HEK293 (cell line): Measurements from ENCODE around the gene RAB3C.

Experiments
- CTCF ChIA-PET: fragments of 350-600 bp; formaldehyde crosslinking; extraction: SDS; loops from one replicate; lab custom pipeline; 2021; ENCODE audit warnings: antibody characterized with exemption; lab: Yijun Ruan, JAX
- POLR2A ChIA-PET: fragments of 300-600 bp; formaldehyde crosslinking; extraction: SDS; loops from one replicate; lab custom pipeline; 2020; ENCODE audit warnings: antibody characterized with exemption, inconsistent platforms; lab: Yijun Ruan, JAX
- H3K27ac ChIP-seq: fragments of 200-500 bp; sonication (Bioruptor generic); 2 replicates; pipeline ENCODE4 v1.5.1; 2014; ENCODE audit warnings: low read depth, low read length, control low read depth, inconsistent platforms; ENCODE audit errors: extremely low read depth
- H3K36me3 ChIP-seq, 2 experiments: fragments of 200-500 bp in 1 of 2; sonication (Bioruptor generic) in 1 of 2; 1 replicate in 1 of 2; 2 replicates in 1 of 2; pipeline ENCODE4 v1.5.1; 2014 to 2017; ENCODE audit warnings: inconsistent platforms in 2 of 2, low read length in 2 of 2; ENCODE audit not compliant: control insufficient read depth in 2 of 2, insufficient read depth in 1 of 2
- H3K4me1 ChIP-seq: fragments of 200-500 bp; sonication (Bioruptor generic); 2 replicates; pipeline ENCODE4 v1.5.1; 2014; ENCODE audit warnings: mild to moderate bottlenecking, low read length, inconsistent platforms; ENCODE audit not compliant: control insufficient read depth, insufficient read depth
- H3K4me3 ChIP-seq: 2 replicates; pipeline ENCODE4 v1.5.1; 2011; ENCODE audit warnings: low read depth, mild to moderate bottlenecking, control low read depth, low read length, moderate library complexity
- H3K9me3 ChIP-seq: fragments of 200-500 bp; sonication (Bioruptor generic); 2 replicates; pipeline ENCODE4 v1.5.1; 2014; ENCODE audit warnings: low read depth, low read length, inconsistent platforms; ENCODE audit not compliant: control insufficient read depth, insufficient read depth
- GLIS2 ChIP-seq: fragments of 450-650 bp; formaldehyde crosslinking; IDR thresholded peaks from 2 replicates; pipeline ENCODE4 v1.5.1; 2016; ENCODE audit warnings: missing biosample characterization, missing genetic modification characterization
- OVOL3 ChIP-seq: fragments of 450-650 bp; formaldehyde crosslinking; IDR thresholded peaks from 2 replicates; pipeline ENCODE4 v1.5.1; 2016; ENCODE audit warnings: missing biosample characterization, missing genetic modification characterization
- TRIM28 ChIP-seq: IDR thresholded peaks from 2 replicates; pipeline ENCODE4 v1.6.1; 2011; ENCODE audit warnings: low read length, control low read depth, borderline replicate concordance
- ZBTB21 ChIP-seq: fragments of 450-650 bp; formaldehyde crosslinking; IDR thresholded peaks from 2 replicates; pipeline ENCODE4 v1.5.1; 2017; ENCODE audit warnings: missing biosample characterization, missing genetic modification characterization
- ZNF157 ChIP-seq: fragments of 450-650 bp; formaldehyde crosslinking; IDR thresholded peaks from 2 replicates; pipeline ENCODE4 v1.5.1; 2016; ENCODE audit warnings: missing biosample characterization, missing genetic modification characterization
- ZNF19 ChIP-seq: fragments of 450-650 bp; formaldehyde crosslinking; IDR thresholded peaks from 2 replicates; pipeline ENCODE4; 2016; ENCODE audit warnings: missing biosample characterization, missing genetic modification characterization, low read depth
- ZNF2 ChIP-seq: fragments of 450-650 bp; formaldehyde crosslinking; IDR thresholded peaks from 2 replicates; pipeline ENCODE4 v1.5.1; 2016; ENCODE audit warnings: missing biosample characterization, missing genetic modification characterization
- ZNF214 ChIP-seq: fragments of 450-650 bp; formaldehyde crosslinking; IDR thresholded peaks from 2 replicates; pipeline ENCODE4 v1.5.1; 2017; ENCODE audit warnings: missing biosample characterization, mild to moderate bottlenecking, missing genetic modification characterization, borderline replicate concordance
- ZNF350 ChIP-seq: fragments of 450-650 bp; formaldehyde crosslinking; IDR thresholded peaks from 2 replicates; pipeline ENCODE4 v1.5.0; 2017; ENCODE audit warnings: missing biosample characterization, mild to moderate bottlenecking, missing genetic modification characterization
- ZNF354C ChIP-seq: fragments of 450-650 bp; formaldehyde crosslinking; IDR thresholded peaks from 2 replicates; pipeline ENCODE4 v1.5.1; 2016; ENCODE audit warnings: missing biosample characterization, missing genetic modification characterization, low read depth, borderline replicate concordance
- ZNF426 ChIP-seq: fragments of 450-650 bp; formaldehyde crosslinking; IDR thresholded peaks from 2 replicates; pipeline ENCODE4 v1.5.1; 2017; ENCODE audit warnings: missing biosample characterization, missing genetic modification characterization, mild to moderate bottlenecking, inconsistent platforms, moderate library complexity
- ZNF529 ChIP-seq: fragments of 450-650 bp; formaldehyde crosslinking; IDR thresholded peaks from 2 replicates; pipeline ENCODE4 v1.5.1; 2017; ENCODE audit warnings: missing genetic modification characterization, missing biosample characterization; ENCODE audit not compliant: insufficient replicate concordance
- ZNF544 ChIP-seq: fragments of 450-650 bp; formaldehyde crosslinking; IDR thresholded peaks from 2 replicates; pipeline ENCODE4 v1.5.0; 2017; ENCODE audit warnings: missing biosample characterization, missing genetic modification characterization
- ZNF560 ChIP-seq: fragments of 450-650 bp; formaldehyde crosslinking; IDR thresholded peaks from 2 replicates; pipeline ENCODE4 v1.5.1; 2017; ENCODE audit warnings: missing biosample characterization, missing genetic modification characterization, borderline replicate concordance
- ZNF621 ChIP-seq: fragments of 450-650 bp; formaldehyde crosslinking; IDR thresholded peaks from 2 replicates; pipeline ENCODE4 v1.5.1; 2017; ENCODE audit warnings: missing biosample characterization, missing genetic modification characterization
- ZNF670 ChIP-seq: fragments of 450-650 bp; formaldehyde crosslinking; IDR thresholded peaks from 2 replicates; pipeline ENCODE4 v1.5.1; 2016; ENCODE audit warnings: missing biosample characterization, missing genetic modification characterization, low read depth
- ZNF830 ChIP-seq: fragments of 450-650 bp; IDR thresholded peaks from 2 replicates; pipeline ENCODE4 v1.5.0; 2018; ENCODE audit warnings: missing biosample characterization, missing genetic modification characterization, low read depth, mild to moderate bottlenecking, moderate library complexity
- ZSCAN23 ChIP-seq: fragments of 450-650 bp; formaldehyde crosslinking; IDR thresholded peaks from 2 replicates; pipeline ENCODE4 v1.5.1; 2016; ENCODE audit warnings: missing biosample characterization, missing genetic modification characterization
- TF ChIP-seq, protein P1 (sequence below): fragments of 450-650 bp; formaldehyde crosslinking; IDR thresholded peaks from 2 replicates; pipeline ENCODE4 v1.5.1; 2016; ENCODE audit warnings: missing biosample characterization, missing genetic modification characterization
- TF ChIP-seq, protein P2 (sequence below): fragments of 450-650 bp; formaldehyde crosslinking; IDR thresholded peaks from 2 replicates; pipeline ENCODE4 v1.5.1; 2017; ENCODE audit warnings: missing biosample characterization, missing genetic modification characterization
- TF ChIP-seq, protein P3 (sequence below): fragments of 450-650 bp; IDR thresholded peaks from 2 replicates; pipeline ENCODE4 v1.5.1; 2018; ENCODE audit warnings: missing biosample characterization, mild to moderate bottlenecking, missing genetic modification characterization
- TF ChIP-seq, protein P4 (sequence below): fragments of 450-650 bp; formaldehyde crosslinking; IDR thresholded peaks from 2 replicates; pipeline ENCODE4 v1.5.1; 2017; ENCODE audit warnings: missing biosample characterization, missing genetic modification characterization
- TF ChIP-seq, protein P5 (sequence below): fragments of 450-650 bp; formaldehyde crosslinking; IDR thresholded peaks from 2 replicates; pipeline ENCODE4 v1.5.1; 2016; ENCODE audit warnings: missing biosample characterization, missing genetic modification characterization, borderline replicate concordance
- TF ChIP-seq, protein P6 (sequence below): fragments of 450-650 bp; formaldehyde crosslinking; IDR thresholded peaks from 2 replicates; pipeline ENCODE4 v1.5.1; 2017; ENCODE audit warnings: missing biosample characterization, missing genetic modification characterization

RAB3C gene

DNA sequence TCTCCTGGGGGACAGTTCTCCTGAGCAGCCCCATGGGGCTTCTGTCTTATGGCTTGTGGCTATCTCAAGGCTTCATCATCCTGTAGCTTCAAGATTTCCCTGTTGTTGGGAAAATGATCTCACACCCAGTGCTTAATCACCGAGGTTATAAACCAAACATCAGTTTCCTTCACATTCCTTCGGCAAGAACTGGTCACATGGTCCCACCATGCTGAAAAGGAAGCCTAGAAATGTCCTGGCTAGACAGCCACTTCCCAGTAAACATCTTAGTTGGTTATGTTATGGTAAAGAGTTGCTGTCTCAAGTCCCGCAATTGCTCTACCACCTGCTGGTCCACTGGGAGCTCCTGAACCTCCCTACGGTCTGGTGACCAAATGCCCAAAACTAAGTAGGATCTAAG lies 66.0 kb downstream of the RAB3C start:
- Histone ChIP-seq H3K9me3 (no peaks in the 10 kb centered on the region), H3K4me1 (no peaks in the 10 kb centered on the region), H3K27ac (no peak overlapping the region), H3K36me3 (no peaks in the 10 kb centered on the region), H3K4me3 (no peak overlapping the region)
- ChIA-PET POLR2A (no interaction called here), CTCF (no interaction called here)
- TF ChIP-seq ZNF214 (tag by site-specific recombination) (no peak), TRIM28 (no peak), OVOL3 (tag by site-specific recombination) (no peak), ZNF621 (tag by site-specific recombination) (no peak), ZNF544 (tag by site-specific recombination) (no peak), ZBTB21 (tag by site-specific recombination) (no peak), ZNF354C (tag by site-specific recombination) (no peak), GLIS2 (tag by site-specific recombination) (no peak), ZNF529 (no peak), ZNF19 (tag by site-specific recombination) (no peak), ZNF560 (tag by site-specific recombination) (no peak), ZNF670 (tag by site-specific recombination) (no peak), ZSCAN23 (tag by site-specific recombination) (no peak), ZNF830 (no peak)
- TF ChIP-seq, protein P1, sequence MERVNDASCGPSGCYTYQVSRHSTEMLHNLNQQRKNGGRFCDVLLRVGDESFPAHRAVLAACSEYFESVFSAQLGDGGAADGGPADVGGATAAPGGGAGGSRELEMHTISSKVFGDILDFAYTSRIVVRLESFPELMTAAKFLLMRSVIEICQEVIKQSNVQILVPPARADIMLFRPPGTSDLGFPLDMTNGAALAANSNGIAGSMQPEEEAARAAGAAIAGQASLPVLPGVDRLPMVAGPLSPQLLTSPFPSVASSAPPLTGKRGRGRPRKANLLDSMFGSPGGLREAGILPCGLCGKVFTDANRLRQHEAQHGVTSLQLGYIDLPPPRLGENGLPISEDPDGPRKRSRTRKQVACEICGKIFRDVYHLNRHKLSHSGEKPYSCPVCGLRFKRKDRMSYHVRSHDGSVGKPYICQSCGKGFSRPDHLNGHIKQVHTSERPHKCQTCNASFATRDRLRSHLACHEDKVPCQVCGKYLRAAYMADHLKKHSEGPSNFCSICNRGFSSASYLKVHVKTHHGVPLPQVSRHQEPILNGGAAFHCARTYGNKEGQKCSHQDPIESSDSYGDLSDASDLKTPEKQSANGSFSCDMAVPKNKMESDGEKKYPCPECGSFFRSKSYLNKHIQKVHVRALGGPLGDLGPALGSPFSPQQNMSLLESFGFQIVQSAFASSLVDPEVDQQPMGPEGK = no peak
- TF ChIP-seq, protein P2, sequence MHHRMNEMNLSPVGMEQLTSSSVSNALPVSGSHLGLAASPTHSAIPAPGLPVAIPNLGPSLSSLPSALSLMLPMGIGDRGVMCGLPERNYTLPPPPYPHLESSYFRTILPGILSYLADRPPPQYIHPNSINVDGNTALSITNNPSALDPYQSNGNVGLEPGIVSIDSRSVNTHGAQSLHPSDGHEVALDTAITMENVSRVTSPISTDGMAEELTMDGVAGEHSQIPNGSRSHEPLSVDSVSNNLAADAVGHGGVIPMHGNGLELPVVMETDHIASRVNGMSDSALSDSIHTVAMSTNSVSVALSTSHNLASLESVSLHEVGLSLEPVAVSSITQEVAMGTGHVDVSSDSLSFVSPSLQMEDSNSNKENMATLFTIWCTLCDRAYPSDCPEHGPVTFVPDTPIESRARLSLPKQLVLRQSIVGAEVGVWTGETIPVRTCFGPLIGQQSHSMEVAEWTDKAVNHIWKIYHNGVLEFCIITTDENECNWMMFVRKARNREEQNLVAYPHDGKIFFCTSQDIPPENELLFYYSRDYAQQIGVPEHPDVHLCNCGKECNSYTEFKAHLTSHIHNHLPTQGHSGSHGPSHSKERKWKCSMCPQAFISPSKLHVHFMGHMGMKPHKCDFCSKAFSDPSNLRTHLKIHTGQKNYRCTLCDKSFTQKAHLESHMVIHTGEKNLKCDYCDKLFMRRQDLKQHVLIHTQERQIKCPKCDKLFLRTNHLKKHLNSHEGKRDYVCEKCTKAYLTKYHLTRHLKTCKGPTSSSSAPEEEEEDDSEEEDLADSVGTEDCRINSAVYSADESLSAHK (tag by site-specific recombination) = no peak
- TF ChIP-seq, protein P3, sequence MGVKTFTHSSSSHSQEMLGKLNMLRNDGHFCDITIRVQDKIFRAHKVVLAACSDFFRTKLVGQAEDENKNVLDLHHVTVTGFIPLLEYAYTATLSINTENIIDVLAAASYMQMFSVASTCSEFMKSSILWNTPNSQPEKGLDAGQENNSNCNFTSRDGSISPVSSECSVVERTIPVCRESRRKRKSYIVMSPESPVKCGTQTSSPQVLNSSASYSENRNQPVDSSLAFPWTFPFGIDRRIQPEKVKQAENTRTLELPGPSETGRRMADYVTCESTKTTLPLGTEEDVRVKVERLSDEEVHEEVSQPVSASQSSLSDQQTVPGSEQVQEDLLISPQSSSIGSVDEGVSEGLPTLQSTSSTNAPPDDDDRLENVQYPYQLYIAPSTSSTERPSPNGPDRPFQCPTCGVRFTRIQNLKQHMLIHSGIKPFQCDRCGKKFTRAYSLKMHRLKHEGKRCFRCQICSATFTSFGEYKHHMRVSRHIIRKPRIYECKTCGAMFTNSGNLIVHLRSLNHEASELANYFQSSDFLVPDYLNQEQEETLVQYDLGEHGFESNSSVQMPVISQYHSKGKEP (tag by site-specific recombination) = no peak

DNA sequence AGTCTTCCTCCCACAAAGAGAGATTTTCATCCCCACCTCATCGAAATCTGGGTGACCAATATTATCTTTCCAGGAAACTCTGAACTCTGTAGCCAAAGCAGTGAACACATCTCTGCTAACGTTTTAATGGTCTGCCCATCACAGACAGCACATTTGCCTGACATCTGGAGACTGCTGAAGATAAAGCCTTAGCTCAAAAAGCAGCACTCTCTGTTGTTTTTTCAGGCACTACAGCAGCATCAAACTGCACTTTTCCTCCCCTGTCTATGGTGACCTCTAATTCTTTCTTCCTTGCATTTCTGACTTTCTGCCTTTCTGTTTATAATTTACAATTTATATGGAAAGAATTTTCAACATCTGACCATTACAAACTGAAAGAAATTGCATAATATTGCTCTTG lies 66.8 kb downstream of the RAB3C start:
- CTCF ChIA-PET = no interaction called here
- POLR2A ChIA-PET = no interaction called here
- Histone ChIP-seq H3K4me3 (no peak overlapping the region), H3K9me3 (no peaks in the 10 kb centered on the region), H3K4me1 (no peaks in the 10 kb centered on the region), H3K36me3 (no peaks in the 10 kb centered on the region), H3K27ac (no peak overlapping the region)
- TF ChIP-seq, protein P3 (tag by site-specific recombination) = no peak
- no peak for TF ChIP-seq ZNF350 (tag by site-specific recombination)
- TF ChIP-seq ZNF157 = no peak
- TF ChIP-seq, protein P4, sequence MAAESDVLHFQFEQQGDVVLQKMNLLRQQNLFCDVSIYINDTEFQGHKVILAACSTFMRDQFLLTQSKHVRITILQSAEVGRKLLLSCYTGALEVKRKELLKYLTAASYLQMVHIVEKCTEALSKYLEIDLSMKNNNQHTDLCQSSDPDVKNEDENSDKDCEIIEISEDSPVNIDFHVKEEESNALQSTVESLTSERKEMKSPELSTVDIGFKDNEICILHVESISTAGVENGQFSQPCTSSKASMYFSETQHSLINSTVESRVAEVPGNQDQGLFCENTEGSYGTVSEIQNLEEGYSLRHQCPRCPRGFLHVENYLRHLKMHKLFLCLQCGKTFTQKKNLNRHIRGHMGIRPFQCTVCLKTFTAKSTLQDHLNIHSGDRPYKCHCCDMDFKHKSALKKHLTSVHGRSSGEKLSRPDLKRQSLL (tag by site-specific recombination) = no peak
- TF ChIP-seq, protein P5, sequence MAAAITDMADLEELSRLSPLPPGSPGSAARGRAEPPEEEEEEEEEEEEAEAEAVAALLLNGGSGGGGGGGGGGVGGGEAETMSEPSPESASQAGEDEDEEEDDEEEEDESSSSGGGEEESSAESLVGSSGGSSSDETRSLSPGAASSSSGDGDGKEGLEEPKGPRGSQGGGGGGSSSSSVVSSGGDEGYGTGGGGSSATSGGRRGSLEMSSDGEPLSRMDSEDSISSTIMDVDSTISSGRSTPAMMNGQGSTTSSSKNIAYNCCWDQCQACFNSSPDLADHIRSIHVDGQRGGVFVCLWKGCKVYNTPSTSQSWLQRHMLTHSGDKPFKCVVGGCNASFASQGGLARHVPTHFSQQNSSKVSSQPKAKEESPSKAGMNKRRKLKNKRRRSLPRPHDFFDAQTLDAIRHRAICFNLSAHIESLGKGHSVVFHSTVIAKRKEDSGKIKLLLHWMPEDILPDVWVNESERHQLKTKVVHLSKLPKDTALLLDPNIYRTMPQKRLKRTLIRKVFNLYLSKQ (tag by site-specific recombination) = no peak
- TF ChIP-seq ZNF426 (tag by site-specific recombination) = no peak
- no peak for TF ChIP-seq ZNF2 (tag by site-specific recombination)
- TF ChIP-seq, protein P6, sequence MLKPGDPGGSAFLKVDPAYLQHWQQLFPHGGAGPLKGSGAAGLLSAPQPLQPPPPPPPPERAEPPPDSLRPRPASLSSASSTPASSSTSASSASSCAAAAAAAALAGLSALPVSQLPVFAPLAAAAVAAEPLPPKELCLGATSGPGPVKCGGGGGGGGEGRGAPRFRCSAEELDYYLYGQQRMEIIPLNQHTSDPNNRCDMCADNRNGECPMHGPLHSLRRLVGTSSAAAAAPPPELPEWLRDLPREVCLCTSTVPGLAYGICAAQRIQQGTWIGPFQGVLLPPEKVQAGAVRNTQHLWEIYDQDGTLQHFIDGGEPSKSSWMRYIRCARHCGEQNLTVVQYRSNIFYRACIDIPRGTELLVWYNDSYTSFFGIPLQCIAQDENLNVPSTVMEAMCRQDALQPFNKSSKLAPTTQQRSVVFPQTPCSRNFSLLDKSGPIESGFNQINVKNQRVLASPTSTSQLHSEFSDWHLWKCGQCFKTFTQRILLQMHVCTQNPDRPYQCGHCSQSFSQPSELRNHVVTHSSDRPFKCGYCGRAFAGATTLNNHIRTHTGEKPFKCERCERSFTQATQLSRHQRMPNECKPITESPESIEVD (tag by site-specific recombination) = no peak
